IPS-18c (cell line): ENCODE measurements around the gene ITGA8.
"Not testable (repeated sequence)": the region's sequence is repeated elsewhere in the genome, so short reads cannot be mapped to it uniquely, and the experiment has no call there.

Experiments used
- H3K4me3 ChIP-seq: 2 replicates; pipeline ENCODE4 v1.7.0; 2013; ENCODE audit warnings: low read depth, mild to moderate bottlenecking, low read length, moderate library complexity; ENCODE audit not compliant: insufficient read depth
- H3K9me3 ChIP-seq: one replicate; pipeline ENCODE4 v1.6.1; 2013; ENCODE audit warnings: mild to moderate bottlenecking, low read length, moderate library complexity; ENCODE audit not compliant: control insufficient read depth, insufficient read depth

ITGA8 gene

GRCh38 chr10:15557168-15557567 lies 162.6 kb downstream of the ITGA8 start:
- H3K9me3 ChIP-seq, H3K4me3 ChIP-seq: not testable (repeated sequence)

GRCh38 chr10:15550950-15551349 lies 168.8 kb downstream of the ITGA8 start:
- H3K4me3 ChIP-seq = no peak overlapping the region
- H3K9me3 ChIP-seq = no peaks in the 10 kb centered on the region

DNA sequence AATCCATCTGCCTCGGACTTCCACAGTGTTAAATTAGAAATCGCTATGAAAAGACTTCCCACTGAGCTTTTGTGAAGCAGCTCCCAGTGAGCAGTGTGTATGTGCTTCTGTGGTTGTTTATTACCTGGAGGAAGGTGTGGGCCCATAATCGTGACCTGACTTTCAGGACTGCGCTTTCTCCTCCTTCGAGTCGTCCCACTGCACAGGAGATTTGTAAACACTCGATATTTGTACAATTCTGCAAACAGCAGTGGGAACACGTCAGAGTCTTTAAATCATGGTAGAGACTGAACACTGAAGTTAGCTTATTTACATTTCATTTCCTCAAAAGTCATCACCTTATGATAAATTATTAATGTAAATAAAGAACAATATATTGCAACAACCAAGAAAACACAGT lies 171.4 kb downstream of the ITGA8 start:
- H3K9me3 ChIP-seq = no peaks in the 10 kb centered on the region
- H3K4me3 ChIP-seq = no peak overlapping the region

GRCh38 chr10:15546606-15547005 lies 173.1 kb downstream of the ITGA8 start:
- no peaks in the 10 kb centered on the region for H3K9me3 ChIP-seq
- H3K4me3 ChIP-seq = no peak overlapping the region

- Histone ChIP-seq H3K9me3 (peaks cover 2% of the 10 kb centered on the region), H3K4me3 (no peak overlapping the region)
Measured at GRCh38 chr10:15545884-15546283, 173.8 kb downstream of the ITGA8 start.

DNA sequence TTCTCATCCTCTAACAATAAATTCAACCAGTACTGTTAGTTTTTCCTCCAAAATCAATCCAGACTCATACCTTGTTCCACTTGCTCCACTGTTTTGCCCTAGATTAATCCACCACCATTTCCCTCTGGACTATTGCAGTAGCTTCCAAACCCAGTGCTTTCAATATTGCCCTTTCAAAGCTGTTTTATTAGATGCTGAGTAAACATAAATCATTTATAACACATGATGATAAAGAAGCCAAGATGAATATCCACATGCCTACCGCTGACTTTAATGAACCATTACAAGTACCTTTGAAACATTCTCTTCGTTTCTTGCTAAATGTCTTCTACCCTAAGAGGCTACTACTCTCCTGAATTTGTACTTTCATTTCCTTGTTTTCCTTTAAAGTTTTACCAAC lies 174.5 kb downstream of the ITGA8 start:
- Histone ChIP-seq H3K4me3 (no peak overlapping the region), H3K9me3 (peaks cover 2% of the 10 kb centered on the region)

DNA sequence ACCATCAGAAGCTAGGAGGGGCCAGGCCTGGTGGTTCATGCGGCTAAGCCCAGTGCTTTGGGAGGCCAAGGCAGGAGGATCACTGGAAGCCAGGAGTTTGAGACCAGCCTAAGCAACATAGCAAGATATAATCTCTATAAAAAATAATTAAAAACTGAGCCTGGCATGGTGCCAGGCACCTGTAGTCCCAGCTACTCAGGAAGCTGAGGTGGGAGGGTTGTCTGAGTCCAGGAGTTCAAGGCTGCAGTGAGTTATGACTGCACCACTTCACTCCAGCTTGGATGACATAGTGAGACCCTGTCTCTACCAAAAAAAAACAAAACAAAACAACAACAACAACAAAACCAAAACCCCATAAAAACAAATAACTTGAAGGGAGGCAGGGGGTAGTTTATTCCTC lies 175.7 kb downstream of the ITGA8 start:
- peaks cover 2% of the 10 kb centered on the region for H3K9me3 ChIP-seq

GRCh38 chr10:15542817-15543216 lies 176.9 kb downstream of the ITGA8 start:
- Histone ChIP-seq H3K9me3 (peaks cover 2% of the 10 kb centered on the region), H3K4me3 (no peak overlapping the region)

More for the DNA sequence above, 175.7 kb downstream of the ITGA8 start:
- no peak overlapping the region for H3K4me3 ChIP-seq

DNA sequence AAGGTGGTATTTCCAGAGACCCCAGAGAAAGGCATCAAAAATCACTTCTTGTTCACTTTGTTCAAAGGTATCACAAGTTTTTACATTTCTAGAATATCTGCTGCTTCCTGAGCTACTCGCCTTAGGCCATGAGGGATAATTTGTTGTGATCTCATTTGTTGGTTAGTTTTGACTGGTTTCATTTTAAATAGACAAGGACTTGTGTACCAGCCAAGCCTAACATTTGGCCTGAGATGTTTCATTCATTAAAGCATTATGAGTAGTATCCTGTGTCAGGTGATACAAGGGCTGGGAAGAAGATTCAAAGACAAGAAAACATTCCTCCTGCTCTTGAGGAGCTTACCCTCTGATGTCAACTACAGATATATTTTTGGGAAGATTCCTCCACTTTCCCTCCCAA lies 178.3 kb downstream of the ITGA8 start:
- H3K9me3 ChIP-seq = peaks cover 2% of the 10 kb centered on the region
- H3K4me3 ChIP-seq = no peak overlapping the region

DNA sequence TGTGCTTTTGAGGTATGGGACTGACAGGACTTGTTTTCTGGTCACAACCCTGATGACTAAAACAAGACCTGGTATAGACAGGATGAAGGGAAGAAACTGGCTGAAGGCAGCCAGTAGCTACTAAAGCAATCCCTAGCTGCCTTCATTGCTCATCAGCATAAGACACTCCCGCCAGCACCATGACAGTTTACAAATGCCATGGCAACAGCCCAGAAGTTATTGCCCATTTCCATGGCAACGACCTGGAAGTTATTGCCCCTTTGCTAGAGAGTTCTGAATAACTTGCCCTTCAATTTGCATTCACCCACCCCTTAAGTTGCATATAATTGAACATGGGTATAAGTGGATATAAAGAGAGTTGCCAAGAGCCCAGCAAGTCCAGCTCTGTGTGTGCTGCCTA lies 179.0 kb downstream of the ITGA8 start:
- H3K9me3 ChIP-seq = peaks cover 2% of the 10 kb centered on the region
- no peak overlapping the region for H3K4me3 ChIP-seq

GRCh38 chr10:15539262-15539661 lies 180.5 kb downstream of the ITGA8 start:
- H3K9me3 ChIP-seq = peaks cover 2% of the 10 kb centered on the region

DNA sequence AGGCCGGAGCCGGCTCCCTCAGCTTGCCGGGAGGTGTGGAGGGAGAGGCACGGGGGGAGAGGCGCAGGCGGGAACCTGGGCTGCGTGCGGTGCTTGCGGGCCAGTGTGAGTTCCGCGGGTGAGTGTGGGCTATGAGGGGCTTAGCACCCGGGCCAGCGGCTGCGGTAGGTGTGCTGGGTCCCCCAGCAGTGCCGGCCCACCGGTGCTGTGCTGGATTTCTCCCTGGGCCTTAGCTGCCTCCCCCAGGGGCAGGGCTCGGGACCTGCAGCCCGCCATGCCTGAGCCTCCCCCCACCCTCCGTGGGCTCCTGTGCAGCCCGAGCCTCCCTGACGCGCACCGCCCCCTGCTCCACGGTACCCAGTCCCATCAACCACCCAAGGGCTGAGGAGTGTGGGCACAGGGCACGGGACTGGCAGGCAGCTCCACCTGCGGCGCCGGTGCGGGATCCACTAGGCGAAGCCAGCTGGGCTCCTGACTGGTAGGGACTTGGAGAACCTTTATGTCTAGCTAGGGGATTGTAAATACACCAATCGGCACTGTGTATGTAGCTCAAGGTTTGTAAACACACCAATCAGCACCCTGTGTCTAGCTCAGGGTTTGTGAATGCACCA lies 184.7 kb downstream of the ITGA8 start:
- not testable (repeated sequence) for H3K9me3 ChIP-seq, H3K4me3 ChIP-seq

More at GRCh38 chr10:15539262-15539661, 180.5 kb downstream of the ITGA8 start:
- no peak overlapping the region for H3K4me3 ChIP-seq

GRCh38 chr10:15531927-15532722 lies 187.6 kb downstream of the ITGA8 start:
- Histone ChIP-seq H3K4me3 (no peak overlapping the region), H3K9me3 (no peaks in the 10 kb centered on the region)

DNA sequence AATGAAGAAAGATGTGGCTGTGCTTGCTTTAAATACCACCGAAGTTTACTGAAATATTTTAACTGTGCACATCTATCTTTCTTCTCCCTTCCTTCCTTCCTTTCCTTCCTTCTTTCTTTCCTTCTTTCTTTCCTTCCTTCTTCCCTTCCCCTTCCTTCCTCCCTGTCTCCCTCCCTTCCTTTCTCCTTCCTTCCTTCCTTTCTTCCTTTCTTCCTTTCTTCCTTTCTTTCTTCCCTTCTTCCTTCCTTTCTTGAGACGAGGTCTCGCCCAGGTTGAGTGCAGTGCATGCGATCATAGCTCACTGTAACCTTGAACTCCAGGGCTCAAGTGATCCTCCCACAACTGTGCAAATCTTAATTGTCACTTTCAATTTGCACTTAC lies 190.9 kb downstream of the ITGA8 start:
- H3K9me3 ChIP-seq = no peaks in the 10 kb centered on the region
- H3K4me3 ChIP-seq = no peak overlapping the region

GRCh38 chr10:15526754-15527153 lies 193.0 kb downstream of the ITGA8 start:
- no peaks in the 10 kb centered on the region for H3K9me3 ChIP-seq
- H3K4me3 ChIP-seq = no peak overlapping the region

DNA sequence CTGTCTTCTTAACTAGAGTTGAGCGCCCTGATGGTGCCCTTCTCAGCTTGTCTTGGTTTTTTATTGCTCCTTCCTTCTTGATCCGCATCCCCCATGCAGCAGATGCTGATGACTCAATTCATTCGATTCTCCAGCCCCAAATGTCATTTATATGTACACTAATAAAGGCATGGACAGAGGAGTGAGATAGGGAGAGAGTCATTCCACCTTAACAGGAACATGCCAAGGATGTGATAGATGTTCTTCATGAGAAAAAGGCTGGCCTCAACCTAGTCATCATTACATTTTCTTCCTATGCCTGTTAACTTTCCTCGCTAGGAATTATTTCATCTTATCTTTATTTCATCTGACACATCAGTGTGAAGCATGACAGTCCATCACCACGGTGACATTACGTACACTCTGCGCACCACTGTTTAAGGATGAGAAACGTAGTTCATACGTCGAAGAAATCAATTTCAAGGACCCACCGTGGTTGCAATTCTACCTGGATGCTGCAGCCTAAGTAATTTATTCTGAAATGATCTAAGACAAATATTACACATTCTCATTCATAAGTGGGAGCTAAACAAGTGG lies 198.3 kb downstream of the ITGA8 start:
- Histone ChIP-seq H3K4me3 (no peak overlapping the region), H3K9me3 (no peaks in the 10 kb centered on the region)

DNA sequence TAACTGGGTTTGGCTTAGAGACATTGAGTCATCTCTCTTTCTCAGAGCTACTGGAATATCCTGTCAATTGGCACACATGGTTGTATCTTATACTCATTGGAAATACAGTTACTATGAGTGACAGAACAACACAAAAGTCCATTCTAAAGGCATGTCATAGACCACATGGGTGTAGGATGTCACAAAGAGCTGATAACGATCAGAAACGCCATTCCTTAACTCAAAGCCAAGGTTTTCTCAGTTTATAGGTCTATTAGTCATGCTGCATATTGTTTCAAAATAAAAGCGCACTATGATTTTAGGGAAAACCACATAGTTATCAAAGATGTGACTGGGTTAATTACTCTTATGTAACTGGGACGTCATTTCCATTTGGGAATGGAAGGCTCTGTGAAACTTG lies 201.5 kb downstream of the ITGA8 start:
- no peak overlapping the region for H3K4me3 ChIP-seq
- H3K9me3 ChIP-seq = no peaks in the 10 kb centered on the region
